ENCODE results near the gene BHMT2.

The BHMT2 gene

GRCh38 chr5:79105868-79106267, 36.3 kb downstream of the BHMT2 start:
- no peak for TF ChIP-seq CTCF (IDR thresholded peaks at IDR 0.05; ENCODE audit: low read depth, low read length, missing control alignments)
- Histone ChIP-seq H3K36me3 (replicated peaks) (no peaks in the 10 kb centered on the region), H3K27me3 (replicated peaks) (peaks cover 3% of the 10 kb centered on the region), H3K27ac (no peak overlapping the region), H3K4me3 (ENCODE audit: low read depth, low read length) (no peak overlapping the region)
- in situ Hi-C loops (cut with HindIII; ENCODE audit: low pct_ligation_motif_present, low sequenced_read_pairs) = no loop called here
- no peak for DNase-seq

- peaks cover 14% of the 10 kb centered on the region for H3K27me3 ChIP-seq (replicated peaks)
- no peak overlapping the region for H3K27ac ChIP-seq
- in situ Hi-C loops (cut with HindIII; ENCODE audit: low pct_ligation_motif_present, low sequenced_read_pairs) = no loop called here
- no peak for TF ChIP-seq CTCF (IDR thresholded peaks at IDR 0.05; ENCODE audit: low read depth, low read length, missing control alignments)
- no peak for DNase-seq
- H3K4me3 ChIP-seq (ENCODE audit: low read depth, low read length) = no peak overlapping the region
- H3K36me3 ChIP-seq (replicated peaks) = no peaks in the 10 kb centered on the region
Observed at GRCh38 chr5:79107020-79107796, 37.6 kb downstream of the BHMT2 start.

- DNase-seq = no peak
- in situ Hi-C loops (cut with HindIII; ENCODE audit: low pct_ligation_motif_present, low sequenced_read_pairs) = no loop called here
- no peak overlapping the region for H3K4me3 ChIP-seq (ENCODE audit: low read depth, low read length)
Observed at GRCh38 chr5:79108086-79108485, 38.5 kb downstream of the BHMT2 start.

GRCh38 chr5:79108792-79109191, 39.2 kb downstream of the BHMT2 start:
- no peak overlapping the region for H3K27ac ChIP-seq
- no peak for TF ChIP-seq CTCF (IDR thresholded peaks at IDR 0.05; ENCODE audit: low read depth, low read length, missing control alignments)
- no peak overlapping the region for H3K4me3 ChIP-seq (ENCODE audit: low read depth, low read length)
- no peaks in the 10 kb centered on the region for H3K36me3 ChIP-seq (replicated peaks)
- DNase-seq = no peak
- H3K27me3 ChIP-seq (replicated peaks) = peaks cover 30% of the 10 kb centered on the region
- in situ Hi-C loops (cut with HindIII; ENCODE audit: low pct_ligation_motif_present, low sequenced_read_pairs) = no loop called here

More at GRCh38 chr5:79108086-79108485, 38.5 kb downstream of the BHMT2 start:
- TF ChIP-seq CTCF (IDR thresholded peaks at IDR 0.05; ENCODE audit: low read depth, low read length, missing control alignments) = no peak
- Histone ChIP-seq H3K36me3 (replicated peaks) (no peaks in the 10 kb centered on the region), H3K27me3 (replicated peaks) (peaks cover 23% of the 10 kb centered on the region), H3K27ac (no peak overlapping the region)

- TF ChIP-seq CTCF (IDR thresholded peaks at IDR 0.05; ENCODE audit: low read depth, low read length, missing control alignments) = peak; percentile 65
- H3K36me3 ChIP-seq (replicated peaks) = no peaks in the 10 kb centered on the region
- DNase-seq = no peak
- no peak overlapping the region for H3K4me3 ChIP-seq (ENCODE audit: low read depth, low read length)
- peaks cover 34% of the 10 kb centered on the region for H3K27me3 ChIP-seq (replicated peaks)
- H3K27ac ChIP-seq = no peak overlapping the region
- in situ Hi-C loops (cut with HindIII; ENCODE audit: low pct_ligation_motif_present, low sequenced_read_pairs) = no loop called here
Observed at GRCh38 chr5:79109527-79110492, 40.2 kb downstream of the BHMT2 start.
